Measurements from ENCODE around the gene NT5DC3. TPM values are rescaled to one million over a fixed set of nuclear protein-coding genes. Genes with fewer than 3 reads are reported as not detected.

The NT5DC3 gene
- total and polyA plus RNA-seq, 9 of the 15 experiments (the other 6 are each of a cell fraction or from before 2014, with no cell fraction given), result 6.3 to 33.5 (median 24.5) TPM

- intact Hi-C loops (cut with micrococcal nuclease), result no loop called here
- TF ChIP-seq ETS1 (conservative IDR thresholded peaks at IDR 0.05; ENCODE audit: control insufficient read depth, low read depth, low read length), result no peak
- no peak for TF ChIP-seq DDX20 (tag; IDR thresholded peaks at IDR 0.05; ENCODE audit: low read depth)
- TF ChIP-seq ZBTB2 (IDR thresholded peaks at IDR 0.05), result no peak
- peaks cover 3% of the 10 kb centered on the region; the same call in 1 of the 2 replicates for H4K20me1 ChIP-seq (replicated peaks; ENCODE audit: control insufficient read depth, insufficient read depth, low read length)
- H3K4me3 ChIP-seq, result no peak overlapping the region
- H3K9ac ChIP-seq (ENCODE audit: insufficient read depth in 1 of 2, low read depth in 2 of 2, low read length in 2 of 2), result no peak overlapping the region
- no peaks in the 10 kb centered on the region for H3K36me3 ChIP-seq (ENCODE audit: control insufficient read depth, insufficient read depth, low read length)
- WGBS (ENCODE audit: insufficient coverage, low coverage, missing lambda C conversion rate), result 7% methylated on average over 4 of the region's 4 CpGs
- POLR2A ChIA-PET, result no interaction called here
- DNase-seq (ENCODE audit: extremely low read depth in 1 of 4, low spot score in 3 of 4), result no peak
- ATAC-seq, result no peak
- no TSS peak for BruUV-seq (replicated peaks)
- H3K4me1 ChIP-seq (replicated peaks in 1 of 2; ENCODE audit: control insufficient read depth in 2 of 2, insufficient read depth in 2 of 2, low read length in 2 of 2), result no peaks in the 10 kb centered on the region
- no peak for FAIRE-seq
- CTCF ChIA-PET (ENCODE audit: low intra/inter-chr PET ratio), result no interaction called here
- in situ Hi-C loops (cut with MboI), result loop anchor here (10.0 to 25.0 kb wide), 2 partner anchors 219 to 1901 kb away; no protein-coding TSS in a partner anchor
- H3K27me3 ChIP-seq (ENCODE audit: control insufficient read depth in 2 of 2, insufficient read depth in 2 of 2, low read length in 2 of 2), result peaks cover 11 to 16% of the 10 kb centered on the region in 2 experiments; a peak in 4 of 5 replicates
- H3K79me2 ChIP-seq (ENCODE audit: control insufficient read depth, insufficient read depth, low read length), result no peaks in the 10 kb centered on the region
- H3K9me3 ChIP-seq (replicated peaks; ENCODE audit: control insufficient read depth, insufficient read depth, low read depth, low read length), result no peaks in the 10 kb centered on the region
- H3K27ac ChIP-seq (ENCODE audit: extremely low read depth, low read depth, low read length), result no peak overlapping the region
- H3K9me1 ChIP-seq (ENCODE audit: control insufficient read depth, insufficient read depth, low read length), result no peaks in the 10 kb centered on the region
- no peak overlapping the region for H3K4me2 ChIP-seq (ENCODE audit: insufficient read depth, low read length)
- no peak overlapping the region for H2AFZ ChIP-seq (ENCODE audit: low read depth, low read length)
Measured at GRCh38 chr12:103886195-103886797, 45.3 kb upstream of the NT5DC3 start.
